Activated CD8-positive, alpha-beta T cell treated with anti-CD3 and anti-CD28 coated beads for 36 hours (primary cell): ENCODE measurements around the gene TBC1D19. TPM values are rescaled to one million over a fixed set of nuclear protein-coding genes. Genes with fewer than 3 reads are reported as not detected.
A peak's percentile ranks its signal among the peaks of the same experiment; 100 is the strongest.
"Not testable (repeated sequence)": the region's sequence is repeated elsewhere in the genome, so short reads cannot be mapped to it uniquely, and the experiment has no call there.

Experiments used
- ATAC-seq: fragments of 200-7000 bp; cut with Tn5 transposase; one replicate; pipeline ENCODE4 v1.10.0; 2021; ENCODE audit warnings: mild to moderate bottlenecking, moderate library complexity
- CTCF ChIA-PET: fragments of 350-600 bp; sonication (Branson Sonifier 250); formaldehyde crosslinking; loops from one replicate; lab custom pipeline; 2021; ENCODE audit warnings: antibody characterized with exemption; lab: Charles Lee
- POLR2A ChIA-PET: fragments of 350-600 bp; sonication (Branson Sonifier 250); formaldehyde crosslinking; loops from one replicate; lab custom pipeline; 2021; ENCODE audit warnings: antibody characterized with exemption; lab: Charles Lee
- DNase-seq: peaks from one replicate; pipeline ENCODE4 v3.0.0-alpha.2; 2020
- H3K27ac Mint-ChIP-seq: one replicate; pipeline ENCODE4 v1.8.0; 2021; ENCODE audit warnings: mild to moderate bottlenecking, mixed read lengths
- H3K27me3 Mint-ChIP-seq: one replicate; pipeline ENCODE4 v1.8.0; 2021; ENCODE audit warnings: mixed read lengths
- H3K36me3 Mint-ChIP-seq: one replicate; pipeline ENCODE4 v1.8.0; 2021; ENCODE audit warnings: low read depth, mixed read lengths
- H3K4me1 Mint-ChIP-seq: one replicate; pipeline ENCODE4 v1.8.0; 2021; ENCODE audit warnings: low read depth, mixed read lengths
- H3K4me3 Mint-ChIP-seq: one replicate; pipeline ENCODE4 v1.8.0; 2021; ENCODE audit warnings: mild to moderate bottlenecking, moderate library complexity, mixed read lengths
- H3K9me3 Mint-ChIP-seq: one replicate; pipeline ENCODE4 v1.8.0; 2021; ENCODE audit warnings: mixed read lengths
- CTCF ChIP-seq: fragments of 200-600 bp; IDR thresholded peaks from one replicate; pipeline ENCODE4 v1.8.0; 2022; ENCODE audit warnings: antibody characterized with exemption, mild to moderate bottlenecking
- intact Hi-C: fragments of 100-400 bp; cut with micrococcal nuclease; formaldehyde crosslinking; loops from one replicate; pipeline ENCODE4 v1.10.0; 2022
- total RNA-seq, 2 experiments: library from RNA; stranded (reverse); gene quantifications; one replicate each; pipeline ENCODE4 v1.2.3, GENCODE V29; 2021

Gene TBC1D19
- total RNA-seq, 2 experiments from 2014 or later: 4.0 to 4.5 TPM

GRCh38 chr4:26613735-26614134 is 29.9 kb downstream of the TBC1D19 start:
- Mint-ChIP-seq H3K36me3 (no peaks in the 10 kb centered on the region), H3K27me3 (no peaks in the 10 kb centered on the region), H3K4me3 (no peak overlapping the region), H3K4me1 (peaks cover 14% of the 10 kb centered on the region), H3K27ac (no peak overlapping the region), H3K9me3 (no peaks in the 10 kb centered on the region)
- ATAC-seq (no peak), DNase-seq (no peak)
- CTCF ChIA-PET: no interaction called here
- POLR2A ChIA-PET: interaction anchor here (0.6 kb wide), 1 partner anchor 842 kb away, joined by 3 read pairs; no protein-coding TSS in a partner anchor
- intact Hi-C loops: no loop called here
- no peak for TF ChIP-seq CTCF

GRCh38 chr4:26619784-26620183 is 35.9 kb downstream of the TBC1D19 start:
- no peak for TF ChIP-seq CTCF
- Mint-ChIP-seq H3K27ac (no peak overlapping the region), H3K9me3 (no peaks in the 10 kb centered on the region), H3K4me3 (no peak overlapping the region), H3K4me1 (no peaks in the 10 kb centered on the region), H3K27me3 (no peaks in the 10 kb centered on the region), H3K36me3 (peaks cover 4% of the 10 kb centered on the region)
- intact Hi-C loops: no loop called here
- no peak for DNase-seq
- ChIA-PET POLR2A (no interaction called here), CTCF (no interaction called here)
- no peak for ATAC-seq

GRCh38 chr4:26621366-26621765 is 37.5 kb downstream of the TBC1D19 start:
- Mint-ChIP-seq H3K4me1 (no peaks in the 10 kb centered on the region), H3K27me3 (no peaks in the 10 kb centered on the region), H3K27ac (no peak overlapping the region), H3K36me3 (peaks cover 4% of the 10 kb centered on the region), H3K9me3 (no peaks in the 10 kb centered on the region), H3K4me3 (no peak overlapping the region)
- ATAC-seq: no peak
- ChIA-PET CTCF (no interaction called here), POLR2A (no interaction called here)
- intact Hi-C loops: no loop called here
- no peak for DNase-seq
- no peak for TF ChIP-seq CTCF

- intact Hi-C loops: no loop called here
- CTCF ChIA-PET: no interaction called here
- Mint-ChIP-seq H3K4me1 (no peaks in the 10 kb centered on the region), H3K27ac (peak overlapping the region; percentile 25), H3K27me3 (no peaks in the 10 kb centered on the region), H3K4me3 (no peak overlapping the region), H3K9me3 (no peaks in the 10 kb centered on the region), H3K36me3 (peaks cover 4% of the 10 kb centered on the region)
- POLR2A ChIA-PET: no interaction called here
- no peak for TF ChIP-seq CTCF
- ATAC-seq: no peak
- no peak for DNase-seq
Observed at GRCh38 chr4:26622913-26623312, 39.0 kb downstream of the TBC1D19 start.

GRCh38 chr4:26626658-26627057 is 42.8 kb downstream of the TBC1D19 start:
- H3K36me3 Mint-ChIP-seq, POLR2A ChIA-PET, H3K27me3 Mint-ChIP-seq, ATAC-seq, H3K4me1 Mint-ChIP-seq, H3K9me3 Mint-ChIP-seq, CTCF ChIA-PET, intact Hi-C loops, DNase-seq, H3K27ac Mint-ChIP-seq, H3K4me3 Mint-ChIP-seq: not testable (repeated sequence)

- ChIA-PET CTCF (no interaction called here), POLR2A (no interaction called here)
- peaks cover 2% of the 10 kb centered on the region for H3K9me3 Mint-ChIP-seq
- H3K27ac Mint-ChIP-seq: no peak overlapping the region
- ATAC-seq: no peak
- peaks cover 9% of the 10 kb centered on the region for H3K36me3 Mint-ChIP-seq
- no peak overlapping the region for H3K4me3 Mint-ChIP-seq
- intact Hi-C loops: no loop called here
- no peaks in the 10 kb centered on the region for H3K27me3 Mint-ChIP-seq
- no peak for TF ChIP-seq CTCF
- H3K4me1 Mint-ChIP-seq: no peaks in the 10 kb centered on the region
- DNase-seq: no peak
Observed at GRCh38 chr4:26632916-26633315, 49.0 kb downstream of the TBC1D19 start.
